ENCODE results near the gene SLMAP. TPM values are rescaled to one million over a fixed set of nuclear protein-coding genes. Genes with fewer than 3 reads are reported as not detected.

Gene SLMAP
- total and polyA plus RNA-seq, 2 experiments from 2014 or later: 32.1 to 73.0 TPM

- TF ChIP-seq ZNF462 (CRISPR knock-in tag; IDR thresholded peaks at IDR 0.05): no peak
- TF ChIP-seq ZNF114 (CRISPR knock-in tag; IDR thresholded peaks at IDR 0.05): no peak
- no peak for TF ChIP-seq STAT1 (IDR thresholded peaks at IDR 0.05; ENCODE audit: unreplicated experiment)
- TF ChIP-seq JUNB (IDR thresholded peaks at IDR 0.05; ENCODE audit: unreplicated experiment): no peak
- no peak for TF ChIP-seq ZNF331 (CRISPR knock-in tag; IDR thresholded peaks at IDR 0.05; ENCODE audit: low read depth)
Measured at GRCh38 chr3:57968501-57968900, 212.4 kb downstream of the SLMAP start (continued).

GRCh38 chr3:57971975-57972374 lies 215.9 kb downstream of the SLMAP start:
- Histone ChIP-seq H3K27me3 (ENCODE audit: insufficient read depth) (no peaks in the 10 kb centered on the region), H4K20me1 (replicated peaks; ENCODE audit: insufficient read depth) (no peaks in the 10 kb centered on the region), H3K36me3 (ENCODE audit: insufficient read depth) (no peaks in the 10 kb centered on the region; the same call in 1 of the 2 replicates), H2AFZ (peak overlapping the region; percentile 90), H3K4me2 (no peak overlapping the region), H3K4me1 (ENCODE audit: insufficient read depth) (0 out of 2 replicates have a peak, but pooled peaks cover 13% of the 10 kb centered on the region), H3K4me3 (no peak overlapping the region), H3K27ac (ENCODE audit: low read depth) (0 out of 2 replicates have a peak overlapping the region, but pooled peaks have one; percentile 14), H3K9me2 (ENCODE audit: insufficient read depth) (no peaks in the 10 kb centered on the region), H3F3A (replicated peaks; ENCODE audit: low read depth) (no peaks in the 10 kb centered on the region; the same call in 1 of the 2 replicates), H3K79me2 (replicated peaks; ENCODE audit: insufficient read depth) (no peaks in the 10 kb centered on the region)
- H3K4me3 Mint-ChIP-seq: no peak overlapping the region
- peak; percentile 13 for DNase-seq (ENCODE audit: low spot score)
- H3K27ac Mint-ChIP-seq: 0 out of 2 replicates have a peak overlapping the region, but pooled peaks have one; percentile 28
- H3K4me1 Mint-ChIP-seq: peaks cover 21% of the 10 kb centered on the region
- H3K9me3 Mint-ChIP-seq: no peaks in the 10 kb centered on the region
- peaks cover 5% of the 10 kb centered on the region for H3K27me3 Mint-ChIP-seq (ENCODE audit: insufficient read depth, low read depth, poor library complexity)
- ATAC-seq: no peak
- H3K36me3 Mint-ChIP-seq (ENCODE audit: low read depth): no peaks in the 10 kb centered on the region
- no peak for TF ChIP-seq CREB1 (CRISPR knock-in tag; IDR thresholded peaks at IDR 0.05; ENCODE audit: low read depth)
- TF ChIP-seq CTCF (conservative IDR thresholded peaks at IDR 0.05; ENCODE audit: low read depth in 2 of 2): no peak
- TF ChIP-seq ZNF114 (CRISPR knock-in tag; IDR thresholded peaks at IDR 0.05): no peak
- no peak for TF ChIP-seq ZNF331 (CRISPR knock-in tag; IDR thresholded peaks at IDR 0.05; ENCODE audit: low read depth)
- no peak for TF ChIP-seq EZH2phosphoT487 (IDR thresholded peaks at IDR 0.05; ENCODE audit: unreplicated experiment)
- no peak for TF ChIP-seq REST (IDR thresholded peaks at IDR 0.05; ENCODE audit: unreplicated experiment)
- no peak for TF ChIP-seq POLR2AphosphoS5 (IDR thresholded peaks at IDR 0.05; ENCODE audit: low read depth)
- TF ChIP-seq ETS1 (IDR thresholded peaks at IDR 0.05): no peak
